GM18873 (cell line): ENCODE results near the gene LCN10.

Source experiments
- ATAC-seq: cut with Tn5 transposase; IDR thresholded peaks from one replicate; pipeline ENCODE4 v1.9.1; 2021; ENCODE audit warnings: mild to moderate bottlenecking, moderate library complexity, moderate number of reproducible peaks; ENCODE audit not compliant: unreplicated experiment, low FRiP score

The LCN10 gene

DNA sequence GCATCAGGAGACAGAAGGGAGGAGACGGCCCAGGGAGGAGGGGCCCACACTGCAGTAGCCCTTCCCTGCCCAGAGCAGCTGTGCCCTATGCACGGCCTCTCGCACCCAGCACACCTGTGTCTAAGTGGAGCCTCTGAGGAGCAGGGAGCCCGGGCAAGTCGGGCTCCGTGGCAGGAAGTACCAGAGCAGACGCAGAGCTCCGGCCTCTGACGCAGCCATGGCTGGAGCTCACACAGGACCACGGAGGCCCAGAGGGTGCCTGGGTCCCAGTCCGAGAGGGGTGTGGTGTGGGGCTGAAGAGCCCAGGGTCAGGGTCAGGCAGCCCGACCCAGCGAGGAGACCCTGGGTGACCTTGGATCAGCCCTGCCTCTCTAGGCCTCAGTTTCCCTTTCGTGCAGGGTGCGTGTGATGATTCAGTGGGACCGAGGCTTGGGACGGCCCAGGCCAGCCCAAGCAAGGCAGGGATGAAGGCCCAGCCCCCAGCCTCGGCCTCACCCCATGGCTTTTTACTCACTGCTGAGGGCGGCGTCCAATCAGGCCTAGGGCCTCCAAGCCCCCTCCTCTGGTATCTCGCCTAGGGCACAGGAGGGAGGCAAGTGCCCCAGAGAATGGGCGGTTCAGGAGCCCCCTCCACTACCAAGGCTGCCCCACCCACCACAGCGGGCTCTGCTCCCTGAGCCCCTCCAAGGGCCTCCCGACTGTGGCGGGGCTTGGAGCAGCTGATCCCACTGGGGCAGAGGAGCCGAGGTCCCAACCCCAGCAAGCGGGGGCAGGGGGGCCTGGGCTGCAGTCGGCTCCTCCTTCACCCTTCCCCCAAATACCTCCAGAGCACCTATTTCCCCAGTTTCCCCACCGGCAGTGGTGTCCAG lies 51.2 kb downstream of the LCN10 start:
- no peak for ATAC-seq

DNA sequence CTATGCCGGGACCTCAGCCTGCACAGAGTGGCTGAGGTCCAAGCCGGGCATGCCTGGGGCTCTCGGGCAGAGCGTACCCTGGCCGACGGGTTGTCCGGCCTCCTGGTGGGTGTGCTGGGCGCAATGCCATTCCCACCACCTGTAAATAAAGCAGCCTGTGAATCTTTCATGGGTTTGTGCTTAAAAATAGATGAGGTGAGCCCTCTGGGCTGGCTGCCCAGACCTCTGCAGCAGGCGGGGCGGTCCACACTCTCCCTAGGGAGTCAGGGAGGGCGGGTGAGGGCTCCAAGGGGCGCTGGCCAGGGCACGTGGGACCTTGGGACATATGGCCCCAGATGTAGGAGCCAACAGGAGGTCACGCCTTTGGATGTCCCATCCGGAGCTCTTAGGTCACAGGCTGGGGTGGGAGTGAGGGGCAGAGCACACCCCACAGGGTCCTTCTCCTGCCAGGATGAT lies 51.9 kb downstream of the LCN10 start:
- no peak for ATAC-seq

DNA sequence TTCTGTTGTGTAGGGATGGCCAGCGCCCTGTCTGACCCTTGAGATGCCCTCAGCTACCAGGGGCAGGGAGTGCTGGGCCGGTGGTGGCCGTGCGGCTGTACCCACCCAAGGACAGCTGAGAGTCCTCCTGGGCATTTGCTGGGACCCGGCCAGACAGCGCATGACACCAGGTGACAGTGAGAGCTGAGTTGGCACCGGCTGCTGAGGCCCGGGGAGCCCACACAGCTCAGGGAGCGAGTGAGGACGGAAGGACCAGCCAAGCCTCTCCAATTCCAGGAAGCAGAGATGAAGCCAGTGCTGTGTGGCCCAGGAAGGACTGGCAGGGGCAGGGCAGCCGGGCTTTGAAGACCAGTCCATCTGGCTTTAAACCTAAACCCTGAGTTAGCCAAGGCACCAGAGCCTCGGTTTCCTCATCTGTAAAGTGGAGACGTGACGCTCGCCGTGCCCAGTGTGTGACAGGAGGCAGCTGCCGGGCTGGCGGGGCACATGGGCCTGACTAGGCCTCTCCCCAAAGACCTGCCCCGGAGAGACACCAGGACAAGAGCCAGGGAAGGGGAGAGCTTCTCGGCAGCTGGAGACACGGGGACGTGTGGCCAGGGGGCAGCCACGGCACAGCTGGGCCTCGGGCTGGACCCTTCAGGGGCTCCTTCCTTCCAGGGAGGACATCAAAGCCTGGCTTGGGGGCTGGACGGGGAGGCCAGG lies 52.5 kb downstream of the LCN10 start:
- no peak for ATAC-seq

DNA sequence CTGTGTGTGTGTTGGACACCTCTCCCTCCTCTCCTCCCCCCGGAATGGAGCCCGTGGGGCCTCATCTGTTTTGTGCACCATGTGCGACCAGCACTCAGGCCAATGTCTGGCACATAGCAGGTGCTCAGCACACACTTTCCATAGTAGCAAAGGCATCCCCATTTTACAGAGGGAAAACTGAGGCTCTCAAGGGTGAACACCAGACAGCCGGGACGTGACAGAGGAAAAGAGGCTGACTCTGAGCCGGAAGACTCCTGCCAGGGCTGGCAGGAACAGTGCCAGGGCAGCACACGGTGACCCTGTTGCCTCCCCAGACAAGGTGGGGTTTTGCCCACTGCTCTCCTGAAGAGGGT lies 53.7 kb downstream of the LCN10 start:
- ATAC-seq, result no peak

DNA sequence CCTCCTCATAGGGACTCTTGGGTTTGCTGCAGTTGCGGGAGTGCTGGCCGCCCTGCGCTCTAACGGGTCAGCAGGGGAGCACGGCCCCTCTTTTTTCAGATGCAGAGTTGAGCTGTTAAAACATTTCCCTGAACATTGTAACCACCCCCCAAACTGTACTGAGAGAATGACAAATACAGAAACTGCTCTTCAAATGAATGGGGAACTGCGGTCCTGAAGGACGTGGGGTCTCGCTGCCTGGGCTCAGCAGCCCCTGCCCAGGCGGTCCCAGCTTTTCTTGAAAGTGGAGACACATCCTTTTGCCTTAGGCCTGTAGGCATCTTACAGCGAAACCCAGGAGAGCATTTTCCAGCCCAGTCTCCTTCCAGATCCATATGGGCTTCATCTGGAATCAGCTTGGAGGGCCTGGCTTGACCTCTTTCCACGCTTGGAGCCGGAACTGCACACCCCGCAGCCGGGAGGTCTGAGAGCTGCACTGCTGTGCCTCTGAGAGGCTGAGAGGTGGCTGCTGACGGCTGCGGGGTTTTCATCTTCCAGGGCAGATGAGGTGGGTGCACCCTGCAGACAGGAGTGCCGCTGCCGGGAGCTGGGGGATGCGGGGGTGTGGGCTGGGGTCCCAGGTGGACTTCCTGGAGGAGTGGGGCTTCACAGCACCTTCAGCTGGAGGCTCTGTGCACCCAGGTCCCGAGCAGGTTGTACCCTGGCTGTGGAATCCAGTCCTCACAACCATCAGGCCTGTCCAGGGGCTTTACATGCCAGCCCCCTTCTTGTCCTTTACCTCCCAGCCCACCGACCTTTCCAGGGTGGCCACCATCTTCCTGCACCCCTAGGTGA lies 54.2 kb downstream of the LCN10 start:
- ATAC-seq, result no peak
